HCT116 (cell line): ENCODE measurements around the gene PTPRJ.

Experiments
- EGR1 ChIP-seq: IDR thresholded peaks from 2 replicates; pipeline ENCODE4 v1.6.1; 2012; ENCODE audit warnings: low read depth
- EZH2phosphoT487 ChIP-seq: fragments of 200-600 bp; IDR thresholded peaks from 2 replicates; pipeline ENCODE4 v1.6.1; 2018; ENCODE audit warnings: antibody characterized with exemption, borderline replicate concordance
- JUND ChIP-seq: IDR thresholded peaks from 2 replicates; pipeline ENCODE4 v1.6.1; 2012
- MAX ChIP-seq: IDR thresholded peaks from 2 replicates; pipeline ENCODE4 v1.6.1; 2012
- POLR2AphosphoS5 ChIP-seq: IDR thresholded peaks from 2 replicates; pipeline ENCODE4 v1.6.1; 2011; ENCODE audit warnings: mild to moderate bottlenecking, low read depth, low read length, moderate library complexity
- YY1 ChIP-seq: IDR thresholded peaks from 2 replicates; pipeline ENCODE4 v1.6.1; 2011; ENCODE audit warnings: low read length, low read depth, moderate library complexity, mild to moderate bottlenecking; ENCODE audit not compliant: insufficient replicate concordance; ENCODE audit errors: extremely low read depth
- TF ChIP-seq, protein P1 (sequence below), 3 experiments: fragments of 200-600 bp in 1 of 3; sonication (generic) in 1 of 3; IDR thresholded peaks in 2 of 3; conservative IDR thresholded peaks in 1 of 3; 2 replicates each; pipeline ENCODE4 v1.5.1; 2012 to 2017; ENCODE audit warnings: low read depth in 2 of 3, low read length in 2 of 3, antibody characterized with exemption in 1 of 3, borderline replicate concordance in 1 of 3, control low read depth in 1 of 3, mild to moderate bottlenecking in 1 of 3, mixed read lengths in 1 of 3, mixed run types in 1 of 3, moderate library complexity in 1 of 3; ENCODE audit not compliant: insufficient read depth in 1 of 3

DNA sequence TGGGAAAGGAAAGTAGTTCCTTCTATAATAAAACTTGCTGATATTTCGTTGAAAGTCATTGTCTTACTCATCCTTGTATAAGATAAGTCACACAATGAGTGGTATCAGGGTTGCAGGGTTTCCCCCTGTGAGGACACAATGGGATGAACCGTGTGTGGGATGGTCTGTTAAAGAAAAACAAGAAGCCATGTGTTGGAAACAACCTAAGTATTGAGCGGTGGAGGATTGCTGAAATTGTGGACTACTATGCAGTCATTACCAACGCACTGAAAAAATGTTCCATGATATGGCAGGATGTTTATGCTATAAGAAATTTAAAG is 28.6 kb downstream of the PTPRJ start:
- TF ChIP-seq, protein P1, sequence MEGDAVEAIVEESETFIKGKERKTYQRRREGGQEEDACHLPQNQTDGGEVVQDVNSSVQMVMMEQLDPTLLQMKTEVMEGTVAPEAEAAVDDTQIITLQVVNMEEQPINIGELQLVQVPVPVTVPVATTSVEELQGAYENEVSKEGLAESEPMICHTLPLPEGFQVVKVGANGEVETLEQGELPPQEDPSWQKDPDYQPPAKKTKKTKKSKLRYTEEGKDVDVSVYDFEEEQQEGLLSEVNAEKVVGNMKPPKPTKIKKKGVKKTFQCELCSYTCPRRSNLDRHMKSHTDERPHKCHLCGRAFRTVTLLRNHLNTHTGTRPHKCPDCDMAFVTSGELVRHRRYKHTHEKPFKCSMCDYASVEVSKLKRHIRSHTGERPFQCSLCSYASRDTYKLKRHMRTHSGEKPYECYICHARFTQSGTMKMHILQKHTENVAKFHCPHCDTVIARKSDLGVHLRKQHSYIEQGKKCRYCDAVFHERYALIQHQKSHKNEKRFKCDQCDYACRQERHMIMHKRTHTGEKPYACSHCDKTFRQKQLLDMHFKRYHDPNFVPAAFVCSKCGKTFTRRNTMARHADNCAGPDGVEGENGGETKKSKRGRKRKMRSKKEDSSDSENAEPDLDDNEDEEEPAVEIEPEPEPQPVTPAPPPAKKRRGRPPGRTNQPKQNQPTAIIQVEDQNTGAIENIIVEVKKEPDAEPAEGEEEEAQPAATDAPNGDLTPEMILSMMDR (IDR thresholded peaks at IDR 0.05 in 2 of 3, conservative IDR thresholded peaks at IDR 0.05 in 1 of 3; ENCODE audit: borderline replicate concordance in 1 of 3, insufficient read depth in 1 of 3, low read depth in 2 of 3, low read length in 2 of 3), result no peak
- TF ChIP-seq POLR2AphosphoS5 (no peak), YY1 (no peak), MAX (no peak), EGR1 (no peak), EZH2phosphoT487 (no peak), JUND (no peak)
